Stimulated activated CD8-positive, alpha-beta memory T cell treated with anti-CD3 and anti-CD28 coated beads, Interleukin-15, amount 100 ng/mL, for 48 hours (primary cell): Measurements from ENCODE around the gene NUDT6.
"Not testable (repeated sequence)": the region's sequence is repeated elsewhere in the genome, so short reads cannot be mapped to it uniquely, and the experiment has no call there.

Source experiments
- DNase-seq, 2 donors: peaks; one replicate each; pipeline ENCODE4 v3.0.0-alpha.2; 2020; ENCODE audit warnings: low read depth in 2 of 2

NUDT6 gene

GRCh38 chr4:122875949-122876348, 46.4 kb downstream of the NUDT6 start:
- no peak for DNase-seq

- DNase-seq, result no peak
These were observed 48.4 kb downstream of the NUDT6 start for GRCh38 chr4:122873821-122874593.

GRCh38 chr4:122873146-122873545, 49.3 kb downstream of the NUDT6 start:
- no peak for DNase-seq

- not testable (repeated sequence) for DNase-seq
These were observed 54.2 kb downstream of the NUDT6 start for GRCh38 chr4:122868235-122868634.

- no peak for DNase-seq
These were observed 57.0 kb downstream of the NUDT6 start for GRCh38 chr4:122865425-122865824.

- no peak for DNase-seq
These were observed 58.8 kb downstream of the NUDT6 start for GRCh38 chr4:122863639-122864038.

- DNase-seq, result no peak
These were observed 61.0 kb downstream of the NUDT6 start for GRCh38 chr4:122861172-122861943.

GRCh38 chr4:122858705-122859104, 63.7 kb downstream of the NUDT6 start:
- no peak for DNase-seq

- DNase-seq, result no peak
These were observed 65.2 kb downstream of the NUDT6 start for GRCh38 chr4:122857160-122857559.

GRCh38 chr4:122855353-122855890, 67.0 kb downstream of the NUDT6 start:
- DNase-seq, result no peak

GRCh38 chr4:122854447-122855352, 67.7 kb downstream of the NUDT6 start:
- no peak for DNase-seq

GRCh38 chr4:122851568-122851967, 70.8 kb downstream of the NUDT6 start:
- DNase-seq, result no peak

GRCh38 chr4:122849789-122850188, 72.6 kb downstream of the NUDT6 start:
- not testable (repeated sequence) for DNase-seq

- no peak for DNase-seq
These were observed 74.5 kb downstream of the NUDT6 start for GRCh38 chr4:122847931-122848330.

- no peak for DNase-seq
These were observed 76.6 kb downstream of the NUDT6 start for GRCh38 chr4:122845760-122846159.

GRCh38 chr4:122845066-122845465, 77.3 kb downstream of the NUDT6 start:
- no peak for DNase-seq

- not testable (repeated sequence) for DNase-seq
These were observed 78.0 kb downstream of the NUDT6 start for GRCh38 chr4:122844391-122844790.

- DNase-seq, result no peak
These were observed 79.3 kb downstream of the NUDT6 start for GRCh38 chr4:122842984-122843531.
